Activated CD8-positive, alpha-beta memory T cell treated with anti-CD3 and anti-CD28 coated beads for 36 hours (primary cell): ENCODE data around the gene GNAL. TPM values are rescaled to one million over a fixed set of nuclear protein-coding genes. Genes with fewer than 3 reads are reported as not detected.

Experiments used
- CTCF ChIA-PET: fragments of 350-600 bp; sonication (Branson Sonifier 250); formaldehyde crosslinking; loops from one replicate; lab custom pipeline; 2021; ENCODE audit warnings: antibody characterized with exemption; lab: Charles Lee
- POLR2A ChIA-PET: fragments of 350-600 bp; sonication (Branson Sonifier 250); formaldehyde crosslinking; loops from one replicate; lab custom pipeline; 2021; ENCODE audit warnings: antibody characterized with exemption; lab: Charles Lee
- total RNA-seq, 2 experiments: library from RNA; stranded (reverse); gene quantifications; one replicate each; pipeline ENCODE4 v1.2.3, GENCODE V29; 2021

GNAL gene
- total RNA-seq, 2 experiments from 2014 or later = 0.15 to 0.17 TPM

DNA sequence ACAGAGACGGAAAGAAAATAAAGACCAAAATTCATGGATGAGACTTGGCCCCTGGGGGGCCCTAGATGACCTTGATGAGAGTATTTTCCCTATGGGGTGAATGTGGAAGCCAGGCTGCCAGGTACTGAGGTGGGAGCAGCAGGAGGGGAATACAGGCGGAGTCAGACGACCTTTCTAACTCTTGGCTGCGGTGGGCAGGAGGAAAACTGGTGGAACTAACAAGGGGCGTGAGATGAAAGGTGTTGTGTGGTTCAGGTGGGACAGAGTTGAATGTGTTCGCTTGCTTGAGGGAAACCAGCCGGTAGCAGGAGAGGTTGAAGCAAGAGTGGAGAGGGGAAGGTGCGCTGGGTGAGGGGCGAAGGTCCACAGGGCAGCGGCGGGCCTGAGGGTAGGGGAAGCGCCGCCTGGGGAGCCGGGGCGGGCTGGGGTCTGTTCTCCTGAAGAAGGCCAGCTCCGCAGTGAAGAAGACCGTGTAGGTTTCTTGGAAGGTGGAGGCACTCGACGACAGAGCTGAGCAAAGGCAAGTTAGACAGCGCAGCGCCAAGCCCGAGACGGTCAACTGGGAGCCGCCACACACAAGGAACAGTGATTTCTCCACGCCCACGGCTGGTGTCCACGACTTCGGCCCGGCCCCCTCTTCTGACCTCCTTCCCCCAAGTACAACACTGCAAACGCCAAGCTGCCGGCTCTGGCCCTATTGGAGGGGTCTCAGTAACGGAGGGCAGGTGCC, 61.7 kb downstream of the GNAL start:
- POLR2A ChIA-PET = no interaction called here
- CTCF ChIA-PET = no interaction called here

DNA sequence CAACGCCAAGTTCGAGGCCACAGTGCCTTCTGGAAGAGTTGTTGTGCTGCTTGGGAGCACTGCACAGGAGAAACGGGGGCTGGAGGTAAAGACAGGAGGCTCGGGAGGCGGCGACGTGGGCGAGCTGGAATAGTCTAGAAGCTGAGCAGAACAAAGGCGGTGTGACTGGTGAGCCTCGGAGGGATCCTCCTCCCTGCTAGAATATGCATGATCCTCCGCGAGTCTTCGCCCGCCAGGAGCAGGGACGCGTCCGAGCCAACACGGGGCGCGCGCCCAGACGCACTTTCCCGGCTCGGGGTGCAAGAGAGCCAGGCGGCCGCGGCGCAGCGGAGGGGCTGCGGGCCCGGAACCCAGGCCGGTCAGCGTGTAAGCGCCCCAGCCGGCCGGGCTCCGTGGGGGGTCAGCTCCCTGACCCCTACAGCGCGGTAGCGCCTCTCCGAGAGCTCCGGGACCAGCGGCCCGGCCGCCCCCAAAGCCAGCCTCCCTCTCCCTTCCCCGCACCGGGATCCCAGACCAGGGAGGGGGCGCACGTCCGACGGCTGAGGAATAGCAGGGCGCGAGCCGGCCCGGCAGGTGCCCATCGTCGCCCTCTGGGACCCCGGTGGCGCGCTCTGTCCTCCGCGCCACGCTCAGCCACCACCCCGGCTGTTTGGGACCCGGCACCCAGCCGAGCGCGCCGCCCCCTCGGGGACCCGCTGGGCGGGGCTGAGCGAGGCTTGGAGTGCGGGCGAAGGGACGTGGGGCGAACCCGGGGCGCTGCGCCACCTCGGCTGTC, 62.5 kb downstream of the GNAL start:
- CTCF ChIA-PET = no interaction called here

DNA sequence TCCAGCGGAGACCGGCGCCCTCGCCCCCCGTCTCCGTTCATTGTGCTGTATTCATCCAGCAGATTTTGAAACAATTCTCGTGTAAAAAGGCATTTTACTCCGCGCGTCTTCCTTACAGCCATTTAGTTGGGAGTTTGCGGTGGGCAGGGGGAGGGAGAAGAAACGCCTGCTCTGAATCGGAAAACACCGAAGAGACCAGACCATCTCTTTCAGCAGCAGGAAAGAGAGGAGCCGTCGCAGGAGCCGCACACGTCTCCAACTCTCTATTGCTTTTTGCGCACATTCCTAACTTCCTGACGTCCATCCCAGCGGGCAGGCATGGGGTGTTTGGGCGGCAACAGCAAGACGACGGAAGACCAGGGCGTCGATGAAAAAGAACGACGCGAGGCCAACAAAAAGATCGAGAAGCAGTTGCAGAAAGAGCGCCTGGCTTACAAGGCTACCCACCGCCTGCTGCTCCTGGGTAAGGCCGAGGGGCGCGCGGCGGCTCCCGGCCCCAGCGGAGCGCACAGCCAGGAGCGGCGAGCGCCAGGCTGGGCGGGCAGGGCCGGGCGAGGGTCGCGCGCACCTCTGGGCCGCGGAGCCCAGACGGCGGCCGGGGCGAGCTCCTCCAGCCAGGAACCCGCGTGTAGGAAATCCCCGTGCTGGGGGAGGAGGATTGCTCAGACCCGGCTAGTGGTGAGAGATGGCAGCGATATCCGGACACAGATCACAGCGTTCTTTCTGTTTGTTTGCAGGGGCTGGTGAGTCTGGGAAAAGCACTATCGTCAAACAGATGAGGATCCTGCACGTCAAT, 63.2 kb downstream of the GNAL start:
- ChIA-PET POLR2A (no interaction called here), CTCF (no interaction called here)

More for the DNA sequence above, 62.5 kb downstream of the GNAL start:
- POLR2A ChIA-PET = no interaction called here

DNA sequence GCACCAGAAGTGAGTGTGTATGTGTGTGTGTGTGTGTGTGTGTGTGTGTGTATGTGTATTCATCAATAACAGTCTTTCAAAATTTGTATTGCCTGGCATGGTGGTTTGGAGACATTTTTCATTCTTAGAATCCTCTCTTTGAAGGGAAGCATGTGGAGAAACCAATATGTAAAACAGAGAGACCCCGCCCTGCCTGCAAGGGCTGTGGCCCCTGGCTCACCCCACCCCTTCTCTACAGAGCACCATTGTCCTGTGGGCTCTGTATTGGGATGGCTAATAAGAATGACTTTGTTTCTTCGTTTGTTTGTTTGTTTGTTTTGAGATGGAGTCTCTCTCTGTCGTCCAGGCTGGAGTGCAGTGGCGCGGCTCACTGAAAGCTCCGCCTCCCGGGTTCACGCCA, 65.9 kb downstream of the GNAL start:
- ChIA-PET POLR2A (no interaction called here), CTCF (no interaction called here)

DNA sequence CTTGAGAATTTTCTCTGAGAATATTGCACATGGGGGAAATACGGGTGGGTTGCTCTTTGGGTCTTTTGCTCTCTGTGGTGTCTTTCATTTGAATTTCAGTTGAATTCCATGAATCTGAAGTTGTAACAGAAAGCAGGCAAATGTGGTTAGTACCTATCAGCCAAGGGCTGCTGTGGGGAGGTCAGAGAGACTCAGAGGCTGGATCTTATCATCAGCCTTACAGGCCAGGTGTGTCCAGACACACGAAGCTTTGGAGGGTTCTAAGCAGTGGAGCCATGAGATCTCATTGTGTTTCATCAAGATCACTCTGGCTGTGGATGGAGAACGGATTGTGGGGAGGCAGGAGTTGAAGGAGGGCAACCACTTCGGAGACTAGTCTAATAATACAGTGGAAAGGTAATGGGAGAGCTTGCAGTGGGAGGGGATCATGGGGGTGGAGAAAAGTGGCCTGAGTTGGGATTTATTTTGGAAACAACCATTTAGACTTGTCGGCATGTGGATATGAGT, 68.1 kb downstream of the GNAL start:
- ChIA-PET CTCF (no interaction called here), POLR2A (no interaction called here)

DNA sequence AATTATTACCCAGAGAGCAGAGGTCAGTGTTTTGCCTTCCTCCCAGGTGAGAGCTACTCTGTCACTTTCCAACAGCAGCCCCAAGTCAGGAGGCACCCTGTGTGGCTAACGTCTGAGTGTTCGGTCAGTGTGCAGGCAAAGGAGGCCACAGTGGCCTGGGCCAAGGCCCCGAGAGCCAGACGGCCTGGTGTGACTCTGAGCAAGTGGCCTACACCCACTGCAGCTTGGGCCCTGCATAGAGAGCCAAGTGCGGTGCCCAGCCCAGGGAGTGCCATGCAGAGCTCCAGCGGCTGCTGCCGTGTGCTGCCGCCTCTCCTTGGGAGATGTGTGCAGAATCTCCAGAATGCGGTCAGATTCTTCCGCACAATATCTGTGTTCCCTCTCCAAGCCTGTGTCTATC, 70.4 kb downstream of the GNAL start:
- CTCF ChIA-PET = interaction anchor here (0.5 kb wide), 1 partner anchor 69 kb away, joined by 3 read pairs; no protein-coding TSS in a partner anchor
- POLR2A ChIA-PET = no interaction called here

DNA sequence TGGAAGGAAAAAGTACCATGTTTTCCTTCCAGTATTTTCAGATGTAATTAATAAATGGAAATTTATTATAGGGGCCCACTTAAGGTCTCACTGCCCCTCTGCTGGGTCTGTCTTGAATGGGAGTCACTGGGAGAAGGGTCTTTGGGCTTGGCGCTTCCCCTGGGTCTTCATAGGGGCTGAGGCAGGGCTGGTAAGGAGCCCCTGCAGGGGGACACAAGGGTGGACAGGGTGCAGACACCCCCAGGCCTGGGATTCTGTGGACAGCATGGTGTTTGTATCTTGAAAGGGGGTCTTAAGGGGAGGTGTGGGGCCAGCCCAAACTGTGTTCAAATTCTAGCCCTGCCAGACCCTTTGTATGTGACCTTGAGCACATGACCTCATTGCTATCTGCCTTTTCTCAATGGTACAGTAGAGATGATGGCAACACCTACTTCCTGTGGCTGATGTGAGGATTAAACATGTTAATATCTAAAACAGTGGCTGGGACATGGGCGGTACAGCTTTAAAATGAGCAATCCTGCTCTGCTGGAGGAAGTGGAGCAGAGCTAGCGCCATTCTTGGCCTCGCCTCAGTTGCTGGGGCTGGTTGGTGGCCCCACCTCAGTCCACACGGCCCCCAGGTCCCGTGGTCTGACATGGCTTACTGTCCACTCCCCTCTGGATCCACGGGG, 71.6 kb downstream of the GNAL start:
- ChIA-PET CTCF (no interaction called here), POLR2A (no interaction called here)

DNA sequence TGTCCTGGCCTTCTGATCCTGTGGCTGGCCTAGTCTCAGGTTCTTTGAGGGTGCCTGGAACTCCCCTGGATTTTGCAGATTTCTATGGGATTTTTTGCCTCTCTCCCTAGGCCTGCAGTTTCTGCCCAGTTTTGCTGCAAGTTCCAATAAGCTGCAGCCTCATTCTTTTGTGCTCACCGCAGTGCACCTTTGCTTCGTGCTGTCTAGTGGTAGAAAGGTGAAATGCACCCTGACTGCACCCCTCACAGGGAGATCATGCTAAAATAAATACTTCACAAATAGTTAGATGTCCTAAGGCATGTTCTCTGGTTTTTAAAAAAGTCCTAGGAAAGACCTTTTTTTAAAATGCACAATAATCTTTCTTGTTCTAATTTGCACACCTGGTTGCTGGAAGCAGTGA, 72.5 kb downstream of the GNAL start:
- POLR2A ChIA-PET = no interaction called here
- CTCF ChIA-PET = no interaction called here

DNA sequence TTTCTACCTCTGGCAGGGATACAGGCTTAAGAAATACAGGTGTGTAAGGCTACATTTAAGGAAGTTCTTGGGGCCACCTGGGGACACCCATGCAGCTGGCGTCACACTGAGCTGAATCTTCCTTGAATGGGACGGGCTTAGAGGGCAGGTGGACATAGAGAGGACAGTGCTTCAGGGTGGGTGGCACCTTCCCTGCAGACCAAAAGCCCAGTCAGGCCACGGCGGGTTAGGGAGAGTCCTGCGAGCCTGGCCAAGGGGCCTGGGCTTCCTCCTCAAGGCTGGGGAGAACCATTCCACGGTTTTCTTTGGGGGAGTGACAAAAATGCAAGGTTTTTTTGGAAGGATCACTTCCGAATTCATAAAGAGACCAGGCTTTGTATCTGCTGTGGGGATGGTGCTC, 73.4 kb downstream of the GNAL start:
- POLR2A ChIA-PET = no interaction called here
- CTCF ChIA-PET = no interaction called here

DNA sequence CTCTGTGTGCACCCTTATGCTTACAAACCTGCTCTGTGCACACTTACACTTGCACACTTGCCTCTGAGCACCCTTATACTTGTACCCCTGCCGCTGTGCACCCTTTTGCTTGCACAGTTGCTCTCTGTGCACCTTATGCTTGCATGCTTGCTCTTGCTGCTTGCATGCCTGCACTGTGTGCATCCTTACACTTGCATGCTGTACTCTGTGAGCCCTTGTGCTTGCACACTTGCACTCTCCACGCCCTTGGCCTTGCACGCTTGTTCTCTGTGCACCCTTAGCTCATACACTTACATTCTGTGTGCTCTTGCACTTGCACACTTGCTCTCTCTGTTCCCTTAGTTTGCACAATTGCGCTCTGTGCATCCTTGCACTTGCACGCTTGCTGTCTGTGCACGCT, 78.3 kb downstream of the GNAL start:
- CTCF ChIA-PET = no interaction called here
- POLR2A ChIA-PET = no interaction called here

DNA sequence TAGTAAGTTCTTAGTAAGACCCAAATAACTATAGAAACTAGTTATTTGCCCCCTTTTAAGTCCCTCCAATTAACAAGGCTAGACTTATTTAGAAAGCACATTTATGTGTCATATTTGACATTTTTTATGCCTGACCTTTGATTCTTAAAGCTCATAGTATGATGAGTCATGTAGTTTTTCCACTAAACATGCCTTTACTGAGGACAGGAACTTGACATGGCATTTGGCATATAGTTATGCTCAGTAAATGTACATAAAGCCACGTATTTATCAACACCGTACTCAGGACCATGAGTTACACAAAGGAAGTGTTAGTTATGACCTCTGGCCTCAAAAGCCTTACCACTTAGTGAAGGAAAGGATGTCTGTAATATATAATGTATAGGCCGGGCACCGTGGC, 78.9 kb downstream of the GNAL start:
- CTCF ChIA-PET = no interaction called here

DNA sequence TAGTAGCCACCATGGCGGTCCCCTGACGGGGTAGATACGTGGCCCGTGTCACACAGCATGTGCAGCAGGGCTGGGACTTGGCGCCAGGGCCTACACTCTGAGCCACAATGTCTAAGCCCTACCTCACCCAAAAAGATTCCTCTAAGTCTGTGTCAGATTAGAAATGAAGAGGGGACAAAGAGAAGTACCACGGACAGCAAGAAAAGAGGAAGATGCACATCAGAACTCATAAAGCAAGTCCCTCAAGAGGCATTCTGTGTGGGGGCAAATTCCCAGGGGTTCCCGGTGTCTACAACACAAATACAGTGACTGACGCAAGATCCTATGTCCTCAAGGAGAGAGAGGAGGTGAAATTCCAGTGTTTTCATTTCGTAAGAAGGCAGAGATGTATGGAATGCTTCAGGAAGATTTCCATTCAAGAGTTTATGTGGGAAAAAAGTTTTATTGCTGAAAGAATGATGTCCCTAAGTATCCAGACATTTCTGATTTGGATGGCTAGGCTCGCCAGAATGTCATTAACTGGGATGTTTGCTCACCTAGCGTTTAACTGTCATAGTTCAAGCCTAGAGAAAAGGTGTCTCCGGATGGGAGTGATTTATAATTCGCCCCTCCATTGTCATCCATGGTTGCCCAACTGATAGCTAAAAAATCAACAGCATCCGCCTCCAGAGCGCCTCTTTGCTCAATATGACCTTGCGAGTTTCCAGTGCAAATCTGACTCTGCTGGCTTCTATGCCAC, 86.5 kb downstream of the GNAL start:
- ChIA-PET POLR2A (no interaction called here), CTCF (no interaction called here)

More for the DNA sequence above, 78.9 kb downstream of the GNAL start:
- POLR2A ChIA-PET = no interaction called here

DNA sequence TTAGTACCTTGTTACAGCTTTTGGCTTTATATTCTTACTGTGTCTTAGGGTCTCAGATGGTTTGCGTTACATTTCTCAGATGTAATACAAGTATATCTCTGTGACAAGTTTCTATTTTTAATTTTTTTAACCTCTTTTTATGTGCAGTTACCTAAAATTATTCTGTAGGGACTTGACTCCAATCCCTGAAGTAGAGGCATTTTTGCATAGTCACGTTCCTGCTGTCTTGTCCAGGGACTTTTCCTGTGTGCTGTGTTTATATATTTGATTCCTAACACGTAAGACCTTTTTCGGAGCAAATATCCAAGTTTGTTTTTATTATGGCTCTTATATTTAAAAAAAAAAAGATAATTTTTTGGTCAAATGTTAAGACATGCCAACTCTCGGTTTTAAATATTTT, 91.0 kb downstream of the GNAL start:
- ChIA-PET POLR2A (no interaction called here), CTCF (no interaction called here)

DNA sequence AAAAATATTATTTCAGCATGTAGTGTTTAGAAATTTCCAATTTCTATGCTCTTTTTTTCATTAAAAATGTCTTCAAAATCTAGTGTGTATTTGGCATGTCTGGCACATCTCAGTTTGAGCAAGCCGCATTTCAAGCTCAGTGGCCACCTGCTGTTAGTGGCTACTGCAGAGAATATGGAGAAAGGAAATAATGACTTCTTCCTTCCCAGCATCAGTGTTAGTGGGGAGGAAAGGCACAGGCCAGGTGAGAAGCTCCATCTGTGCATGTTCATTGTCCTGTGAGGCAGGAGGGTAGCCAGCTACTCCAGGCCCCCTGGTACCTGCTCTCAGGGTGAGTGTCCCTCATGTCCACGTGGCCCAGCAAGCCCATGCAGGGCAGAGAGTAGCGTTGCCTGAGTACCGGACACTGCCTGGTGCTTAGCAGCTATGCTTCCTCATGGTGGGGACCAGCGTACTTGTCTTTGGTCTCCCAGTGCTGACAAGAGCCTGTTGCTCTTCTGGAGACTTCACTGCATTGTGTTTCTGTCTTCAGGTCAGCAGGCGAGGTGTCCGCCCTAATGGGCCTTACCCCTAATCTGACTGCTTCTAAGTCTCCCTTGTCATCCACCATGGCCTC, 94.8 kb downstream of the GNAL start:
- CTCF ChIA-PET = no interaction called here

DNA sequence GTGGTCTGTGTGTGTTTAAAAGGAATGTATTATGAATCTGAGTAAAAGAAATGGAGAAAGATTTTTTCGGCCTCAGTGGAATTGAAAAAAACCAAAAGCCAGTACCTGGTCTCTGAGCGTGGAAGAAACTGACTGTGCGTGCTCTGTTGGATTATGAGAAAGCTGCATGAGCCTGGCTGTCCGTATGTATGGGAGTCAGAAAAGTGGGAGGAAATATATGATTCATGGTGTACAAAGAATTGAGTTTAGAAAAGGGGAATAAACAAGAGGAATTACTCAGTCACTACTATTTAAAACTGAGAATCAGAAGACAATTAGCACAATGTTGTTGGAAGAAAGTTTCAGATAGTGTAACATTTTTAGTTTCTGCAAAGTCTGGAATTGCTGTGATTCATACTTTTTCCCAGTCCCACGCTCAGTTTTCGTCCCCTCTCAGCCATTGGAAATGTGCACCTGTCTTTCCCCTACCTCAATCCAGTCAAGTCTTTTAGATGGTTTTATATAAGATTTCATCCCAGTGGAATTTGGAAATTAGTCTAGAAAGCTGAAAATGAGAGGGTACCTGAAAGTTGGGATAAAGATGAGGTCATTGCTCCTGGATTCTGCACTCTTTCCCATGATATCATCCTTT, 95.7 kb downstream of the GNAL start:
- CTCF ChIA-PET = no interaction called here
- POLR2A ChIA-PET = no interaction called here

More for the DNA sequence above, 94.8 kb downstream of the GNAL start:
- POLR2A ChIA-PET = no interaction called here

DNA sequence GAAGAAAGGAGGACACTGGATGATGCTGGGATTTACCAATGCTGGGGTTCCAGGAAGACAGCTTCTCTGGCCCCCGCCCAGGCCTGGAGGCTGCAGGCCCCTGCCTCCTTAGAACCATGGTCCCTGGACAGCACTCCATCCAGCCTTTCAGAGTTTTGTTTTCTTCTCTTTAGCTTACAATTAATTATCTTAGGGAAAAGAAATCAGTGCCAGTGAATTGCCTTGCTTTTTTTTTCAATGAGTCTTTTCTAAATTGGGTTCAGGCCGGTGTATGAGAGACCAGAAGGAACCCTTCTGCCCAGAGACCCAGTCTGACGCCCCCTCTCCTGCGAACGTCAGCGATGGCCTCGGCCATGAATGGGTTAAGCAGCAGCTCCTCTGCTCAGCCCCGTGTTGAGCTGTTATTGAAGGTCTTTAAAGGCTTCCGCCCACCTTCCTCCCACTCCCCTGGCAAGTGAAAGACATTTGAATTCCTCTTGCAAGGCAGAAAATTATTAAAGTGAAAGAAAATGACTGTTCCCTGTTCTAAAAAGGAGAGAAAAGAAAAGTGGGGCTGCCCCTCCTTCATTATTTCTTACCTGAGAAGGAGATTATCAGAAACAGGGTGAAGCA, 96.5 kb downstream of the GNAL start:
- CTCF ChIA-PET = no interaction called here
- POLR2A ChIA-PET = no interaction called here

DNA sequence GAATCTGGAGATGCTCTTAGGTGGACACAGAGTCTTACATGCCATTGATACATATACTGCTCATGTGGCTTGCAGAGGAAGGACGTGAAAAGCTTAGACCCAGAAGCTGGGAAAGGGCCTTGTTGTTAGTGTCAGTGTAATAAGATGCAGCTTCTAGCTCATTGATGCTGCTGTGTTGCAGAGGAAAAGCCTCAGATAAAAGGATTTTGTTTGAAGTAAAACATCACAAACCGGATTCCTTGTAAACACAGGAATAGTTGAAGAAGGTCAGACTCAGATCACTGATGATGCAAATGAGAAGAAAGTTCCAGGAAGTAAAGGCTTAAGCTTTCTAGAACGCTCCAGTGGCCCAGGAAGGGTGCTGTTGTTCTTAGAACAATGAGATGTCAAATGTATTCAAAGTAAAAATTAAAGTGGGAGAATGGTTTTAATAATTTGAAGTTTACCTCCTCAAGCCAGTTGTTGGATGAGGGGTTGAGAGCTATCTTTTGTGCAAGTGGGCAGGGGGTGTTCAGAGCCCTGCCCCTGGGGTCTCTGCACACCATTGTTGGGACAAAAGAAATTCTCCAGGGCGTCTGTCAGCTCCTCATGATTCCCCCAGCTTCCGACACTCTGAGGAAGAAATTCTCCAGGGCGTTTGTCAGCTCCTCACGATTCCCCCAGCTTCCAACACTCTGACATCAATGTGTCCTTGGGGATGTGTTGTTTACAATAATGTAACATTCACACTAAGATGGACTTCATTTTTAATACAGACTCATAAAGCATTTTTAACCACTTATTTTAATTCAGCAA, 100.8 kb downstream of the GNAL start:
- POLR2A ChIA-PET = no interaction called here
- CTCF ChIA-PET = interaction anchor here (0.9 kb wide), 1 partner anchor 13 kb away, joined by 3 read pairs; no protein-coding TSS in a partner anchor
